SK-N-SH (cell line): ENCODE results near the gene BAZ1B. TPM values are rescaled to one million over a fixed set of nuclear protein-coding genes. Genes with fewer than 3 reads are reported as not detected.
"Not testable (repeated sequence)": the region's sequence is repeated elsewhere in the genome, so short reads cannot be mapped to it uniquely, and the experiment has no call there.

Source experiments
- CTCF ChIA-PET: fragments of 300-600, 350-600 bp; formaldehyde crosslinking; extraction: SDS; loops from one replicate; lab custom pipeline; 2021; lab: Yijun Ruan, JAX
- POLR2A ChIA-PET: fragments of 350-600 bp; sonication (Branson Sonifier 250); formaldehyde crosslinking; extraction: SDS; loops from one replicate; lab custom pipeline; 2020; ENCODE audit warnings: antibody characterized with exemption, inconsistent platforms; lab: Yijun Ruan, JAX
- DNase-seq: peaks from one replicate; pipeline ENCODE4 v3.0.0; 2012
- H2AFZ ChIP-seq: fragments of 200-600 bp; sonication (generic); 2 replicates; pipeline ENCODE4 v1.8.1; 2016; ENCODE audit warnings: antibody characterized with exemption, mild to moderate bottlenecking, low read depth
- H3F3A ChIP-seq: fragments of 200-600 bp; sonication (generic); replicated peaks from 2 replicates; pipeline ENCODE3; 2016; ENCODE audit warnings: antibody characterized with exemption, mild to moderate bottlenecking; ENCODE audit not compliant: insufficient read depth
- H3K27ac ChIP-seq, 2 experiments: fragments of 200-500 bp in 1 of 2; fragments of 200-600 bp in 1 of 2; sonication (Bioruptor generic) in 1 of 2; sonication (generic), shearing (Covaris generic) in 1 of 2; 2 replicates each; pipeline versions ENCODE4 v1.5.1 to v1.6.1; 2014 to 2016; ENCODE audit warnings: low read depth in 2 of 2, inconsistent platforms in 1 of 2, low read length in 1 of 2, mild to moderate bottlenecking in 1 of 2, mixed read lengths in 1 of 2
- H3K27me3 ChIP-seq: fragments of 200-600 bp; sonication (generic), shearing (Covaris generic); 2 replicates; pipeline ENCODE4 v1.6.1; 2016; ENCODE audit warnings: mixed run types; ENCODE audit not compliant: insufficient read depth
- H3K36me3 ChIP-seq, 2 experiments: fragments of 200-500 bp in 1 of 2; fragments of 200-600 bp in 1 of 2; sonication (Bioruptor generic) in 1 of 2; sonication (generic) in 1 of 2; replicated peaks in 1 of 2; 2 replicates each; pipeline versions ENCODE3 to v1.5.1; 2014 to 2016; ENCODE audit warnings: low read length in 1 of 2, mild to moderate bottlenecking in 1 of 2; ENCODE audit not compliant: insufficient read depth in 2 of 2, control insufficient read depth in 1 of 2
- H3K4me1 ChIP-seq, 2 experiments: fragments of 200-500 bp in 1 of 2; fragments of 200-600 bp in 1 of 2; sonication (Bioruptor generic) in 1 of 2; sonication (generic), shearing (Covaris generic) in 1 of 2; 2 replicates each; pipeline versions ENCODE4 v1.5.1 to v1.6.1; 2014 to 2016; ENCODE audit warnings: low read depth in 1 of 2, low read length in 1 of 2, mixed run types in 1 of 2; ENCODE audit not compliant: insufficient read depth in 2 of 2, control insufficient read depth in 1 of 2
- H3K4me2 ChIP-seq: fragments of 200-600 bp; sonication (generic), shearing (Covaris generic); 2 replicates; pipeline ENCODE4 v1.6.1; 2017; ENCODE audit warnings: mixed run types
- H3K4me3 ChIP-seq, 2 experiments: fragments of 200-500 bp in 1 of 2; fragments of 200-600 bp in 1 of 2; sonication (Bioruptor generic) in 1 of 2; sonication (generic), shearing (Covaris generic) in 1 of 2; 2 replicates each; pipeline versions ENCODE4 v1.5.1 to v1.8.1; 2014 to 2016; ENCODE audit warnings: low read depth in 2 of 2, inconsistent platforms in 1 of 2, low read length in 1 of 2, mild to moderate bottlenecking in 1 of 2, mixed read lengths in 1 of 2, moderate library complexity in 1 of 2
- H3K79me2 ChIP-seq: fragments of 200-600 bp; sonication (generic); 2 replicates; pipeline ENCODE4 v1.8.1; 2017; ENCODE audit warnings: mild to moderate bottlenecking; ENCODE audit not compliant: insufficient read depth
- H3K9ac ChIP-seq: fragments of 200-600 bp; sonication (generic); 2 replicates; pipeline ENCODE4 v1.6.1; 2017; ENCODE audit warnings: mixed run types
- H3K9me2 ChIP-seq: fragments of 200-600 bp; sonication (generic); 2 replicates; pipeline ENCODE4 v1.6.1; 2017; ENCODE audit warnings: mixed run types
- H3K9me3 ChIP-seq: fragments of 200-600 bp; sonication (generic); 2 replicates; pipeline ENCODE4 v1.6.1; 2017; ENCODE audit warnings: mixed run types, mild to moderate bottlenecking, moderate library complexity
- H4K20me1 ChIP-seq: fragments of 200-600 bp; sonication (generic); 2 replicates; pipeline ENCODE4 v1.6.1; 2017; ENCODE audit warnings: mild to moderate bottlenecking, mixed run types; ENCODE audit not compliant: insufficient read depth
- EZH2phosphoT487 ChIP-seq: fragments of 200-600 bp; sonication (generic); IDR thresholded peaks from 2 replicates; pipeline ENCODE4 v1.6.1; 2017; ENCODE audit warnings: low read depth, mixed run types, mild to moderate bottlenecking, antibody characterized with exemption, moderate library complexity, borderline replicate concordance
- RAD21 ChIP-seq: IDR thresholded peaks from 2 replicates; pipeline ENCODE4 v1.6.1; 2012; ENCODE audit warnings: mild to moderate bottlenecking, low read length
- TCF12 ChIP-seq: IDR thresholded peaks from 2 replicates; pipeline ENCODE4 v1.4.0; 2012
- USF1 ChIP-seq: IDR thresholded peaks from 2 replicates; pipeline ENCODE4 v1.4.0; 2012; ENCODE audit warnings: low read depth, borderline replicate concordance
- WGBS: methylation state at CpG from one replicate; pipeline ENCODE4 v1.1.6; 2017; ENCODE audit warnings: low lambda C conversion rate; 5-methylcytosine and 5-hydroxymethylcytosine counted together
- polyA plus RNA-seq, 3 experiments: library from polyadenylated mRNA; depleted of rRNA; stranded (reverse); fragments of >200 nt; gene quantifications; 2 replicates each; pipeline ENCODE4 v1.2.3, GENCODE V29; 2012

BAZ1B gene
- polyA plus RNA-seq, 1 of the 3 experiments (the other 2 are of a cell fraction): 20.9 TPM

GRCh38 chr7:73424489-73424885, 97.6 kb downstream of the BAZ1B start (continued):
- TF ChIP-seq USF1: no peak
- TF ChIP-seq, all 33 proteins: peak for 0

- peaks cover 3% of the 10 kb centered on the region for H3F3A ChIP-seq
- no peak overlapping the region for H2AFZ ChIP-seq
- H3K9ac ChIP-seq: no peak overlapping the region
- CTCF ChIA-PET: interaction anchor here (0.6 to 1.1 kb wide), 2 partner anchors 100 to 307 kb away, joined by 3 read pairs; no protein-coding TSS in a partner anchor
- TF ChIP-seq EZH2phosphoT487 (no peak), TCF12 (no peak), RAD21 (no peak)
- 80% methylated on average over 43 of the region's 52 CpGs for WGBS
- no peaks in the 10 kb centered on the region for H3K79me2 ChIP-seq
- POLR2A ChIA-PET: no interaction called here
- H3K4me1 ChIP-seq: peaks cover 0 to 2% of the 10 kb centered on the region in 2 experiments; a peak in 1 of 4 replicates
- no peak for DNase-seq
- H3K4me3 ChIP-seq: no peak overlapping the region
- H3K9me2 ChIP-seq: no peaks in the 10 kb centered on the region
- no peaks in the 10 kb centered on the region for H3K27me3 ChIP-seq
- no peaks in the 10 kb centered on the region for H3K36me3 ChIP-seq
- H3K27ac ChIP-seq: no peak overlapping the region
- H3K9me3 ChIP-seq: no peaks in the 10 kb centered on the region
- H4K20me1 ChIP-seq: no peaks in the 10 kb centered on the region
- H3K4me2 ChIP-seq: no peak overlapping the region
These were observed 98.3 kb downstream of the BAZ1B start for GRCh38 chr7:73423519-73424488.

GRCh38 chr7:73420610-73421009, 101.5 kb downstream of the BAZ1B start:
- H2AFZ ChIP-seq, H3K4me2 ChIP-seq, H4K20me1 ChIP-seq, H3F3A ChIP-seq, H3K79me2 ChIP-seq, H3K9ac ChIP-seq, POLR2A ChIA-PET, H3K4me3 ChIP-seq, H3K9me3 ChIP-seq, DNase-seq, H3K27me3 ChIP-seq, H3K9me2 ChIP-seq, H3K36me3 ChIP-seq, H3K27ac ChIP-seq, H3K4me1 ChIP-seq: not testable (repeated sequence)
- WGBS: 73% methylated on average over 8 of the region's 8 CpGs
- CTCF ChIA-PET: interaction anchor here (0.7 kb wide), 1 partner anchor 15 kb away, joined by 3 read pairs; no protein-coding TSS in a partner anchor

GRCh38 chr7:73420016-73420415, 102.1 kb downstream of the BAZ1B start:
- H3K4me1 ChIP-seq, H3K27ac ChIP-seq, H3K4me2 ChIP-seq, H4K20me1 ChIP-seq, H3K9me2 ChIP-seq, CTCF ChIA-PET, H3K79me2 ChIP-seq, H3F3A ChIP-seq, H2AFZ ChIP-seq, H3K9ac ChIP-seq, H3K9me3 ChIP-seq, H3K4me3 ChIP-seq, H3K36me3 ChIP-seq, POLR2A ChIA-PET, DNase-seq, H3K27me3 ChIP-seq: not testable (repeated sequence)
- 61% methylated on average over 8 of the region's 8 CpGs for WGBS
